ENCODE measurements around the gene PLA2G15. TPM values are rescaled to one million over a fixed set of nuclear protein-coding genes. Genes with fewer than 3 reads are reported as not detected.
A peak's percentile ranks its signal among the peaks of the same experiment; 100 is the strongest.

PLA2G15 gene
- total and polyA plus RNA-seq, 2 of the 13 experiments (the other 11 are each of a cell fraction or from before 2014, with no cell fraction given): 14.4 to 23.7 TPM

DNA sequence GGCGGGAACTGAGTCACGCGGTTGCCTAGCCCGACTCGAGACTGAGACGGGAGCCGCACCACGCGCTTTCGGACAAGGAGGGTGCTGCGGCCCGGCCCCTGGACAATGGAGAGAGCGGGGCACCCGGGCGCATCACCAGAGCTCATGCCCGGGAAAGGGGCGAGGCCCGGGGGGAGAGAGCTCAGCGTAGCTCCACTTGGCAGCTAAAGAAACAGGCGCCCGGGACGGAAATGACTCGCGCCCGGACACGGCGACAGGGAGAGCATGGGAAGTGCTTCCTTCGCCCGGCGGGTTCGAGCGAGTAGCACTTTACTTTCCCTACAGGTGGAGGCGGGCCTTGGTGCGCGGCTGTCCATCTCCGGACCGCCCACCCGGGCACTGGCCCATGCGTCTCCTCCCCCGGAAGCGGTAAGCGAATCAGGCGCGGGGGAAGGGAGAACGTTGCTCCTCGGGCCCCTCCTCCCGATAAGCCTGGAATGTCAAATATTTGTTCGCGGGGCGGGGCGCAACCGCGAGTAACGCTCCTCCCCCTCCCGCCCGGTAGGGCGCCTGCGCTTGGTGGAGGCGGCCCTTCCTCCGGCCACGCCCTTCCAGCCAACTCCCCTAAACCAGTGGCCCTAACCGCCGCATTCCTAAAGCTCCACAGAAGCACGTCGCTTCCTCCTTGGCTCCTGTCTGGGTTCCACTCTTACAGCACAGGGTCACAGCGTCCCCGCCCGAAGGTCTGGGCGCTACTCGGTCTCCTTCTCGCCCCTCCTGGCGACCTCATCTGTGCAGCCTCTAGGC is 7.7 kb upstream of the PLA2G15 start (continued):
- TF ChIP-seq, protein P1, sequence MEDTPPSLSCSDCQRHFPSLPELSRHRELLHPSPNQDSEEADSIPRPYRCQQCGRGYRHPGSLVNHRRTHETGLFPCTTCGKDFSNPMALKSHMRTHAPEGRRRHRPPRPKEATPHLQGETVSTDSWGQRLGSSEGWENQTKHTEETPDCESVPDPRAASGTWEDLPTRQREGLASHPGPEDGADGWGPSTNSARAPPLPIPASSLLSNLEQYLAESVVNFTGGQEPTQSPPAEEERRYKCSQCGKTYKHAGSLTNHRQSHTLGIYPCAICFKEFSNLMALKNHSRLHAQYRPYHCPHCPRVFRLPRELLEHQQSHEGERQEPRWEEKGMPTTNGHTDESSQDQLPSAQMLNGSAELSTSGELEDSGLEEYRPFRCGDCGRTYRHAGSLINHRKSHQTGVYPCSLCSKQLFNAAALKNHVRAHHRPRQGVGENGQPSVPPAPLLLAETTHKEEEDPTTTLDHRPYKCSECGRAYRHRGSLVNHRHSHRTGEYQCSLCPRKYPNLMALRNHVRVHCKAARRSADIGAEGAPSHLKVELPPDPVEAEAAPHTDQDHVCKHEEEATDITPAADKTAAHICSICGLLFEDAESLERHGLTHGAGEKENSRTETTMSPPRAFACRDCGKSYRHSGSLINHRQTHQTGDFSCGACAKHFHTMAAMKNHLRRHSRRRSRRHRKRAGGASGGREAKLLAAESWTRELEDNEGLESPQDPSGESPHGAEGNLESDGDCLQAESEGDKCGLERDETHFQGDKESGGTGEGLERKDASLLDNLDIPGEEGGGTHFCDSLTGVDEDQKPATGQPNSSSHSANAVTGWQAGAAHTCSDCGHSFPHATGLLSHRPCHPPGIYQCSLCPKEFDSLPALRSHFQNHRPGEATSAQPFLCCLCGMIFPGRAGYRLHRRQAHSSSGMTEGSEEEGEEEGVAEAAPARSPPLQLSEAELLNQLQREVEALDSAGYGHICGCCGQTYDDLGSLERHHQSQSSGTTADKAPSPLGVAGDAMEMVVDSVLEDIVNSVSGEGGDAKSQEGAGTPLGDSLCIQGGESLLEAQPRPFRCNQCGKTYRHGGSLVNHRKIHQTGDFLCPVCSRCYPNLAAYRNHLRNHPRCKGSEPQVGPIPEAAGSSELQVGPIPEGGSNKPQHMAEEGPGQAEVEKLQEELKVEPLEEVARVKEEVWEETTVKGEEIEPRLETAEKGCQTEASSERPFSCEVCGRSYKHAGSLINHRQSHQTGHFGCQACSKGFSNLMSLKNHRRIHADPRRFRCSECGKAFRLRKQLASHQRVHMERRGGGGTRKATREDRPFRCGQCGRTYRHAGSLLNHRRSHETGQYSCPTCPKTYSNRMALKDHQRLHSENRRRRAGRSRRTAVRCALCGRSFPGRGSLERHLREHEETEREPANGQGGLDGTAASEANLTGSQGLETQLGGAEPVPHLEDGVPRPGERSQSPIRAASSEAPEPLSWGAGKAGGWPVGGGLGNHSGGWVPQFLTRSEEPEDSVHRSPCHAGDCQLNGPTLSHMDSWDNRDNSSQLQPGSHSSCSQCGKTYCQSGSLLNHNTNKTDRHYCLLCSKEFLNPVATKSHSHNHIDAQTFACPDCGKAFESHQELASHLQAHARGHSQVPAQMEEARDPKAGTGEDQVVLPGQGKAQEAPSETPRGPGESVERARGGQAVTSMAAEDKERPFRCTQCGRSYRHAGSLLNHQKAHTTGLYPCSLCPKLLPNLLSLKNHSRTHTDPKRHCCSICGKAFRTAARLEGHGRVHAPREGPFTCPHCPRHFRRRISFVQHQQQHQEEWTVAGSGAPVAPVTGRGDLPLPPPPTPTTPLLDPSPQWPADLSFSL (CRISPR knock-in tag; IDR thresholded peaks at IDR 0.05): no peak
- TF ChIP-seq GABPA (IDR thresholded peaks at IDR 0.05; ENCODE audit: low read depth, low read length) (no peak), GABPA (CRISPR knock-in tag; IDR thresholded peaks at IDR 0.05; ENCODE audit: low read depth) (peak; percentile 86), HNF4A (CRISPR knock-in tag; IDR thresholded peaks at IDR 0.05) (peak; percentile 45), MAFF (IDR thresholded peaks at IDR 0.05; ENCODE audit: low read depth, low read length) (no peak), ZNF589 (CRISPR knock-in tag; conservative IDR thresholded peaks at IDR 0.05) (peak; percentile 94; the same call in 1 of the 2 replicates), MAF1 (CRISPR knock-in tag; IDR thresholded peaks at IDR 0.05; ENCODE audit: borderline replicate concordance) (peak; percentile 72; the same call in 1 of the 2 replicates), GATAD1 (CRISPR knock-in tag; IDR thresholded peaks at IDR 0.05) (peak; percentile 41; the same call in 1 of the 2 replicates), ZNF768 (CRISPR knock-in tag; IDR thresholded peaks at IDR 0.05) (peak; percentile 70; the same call in 1 of the 2 replicates), PCBP1 (IDR thresholded peaks at IDR 0.05; ENCODE audit: borderline replicate concordance, low read depth, low read length) (peak; percentile 80; the same call in 1 of the 2 replicates), IKZF1 (IDR thresholded peaks at IDR 0.05) (no peak)
- TF ChIP-seq, protein P2, sequence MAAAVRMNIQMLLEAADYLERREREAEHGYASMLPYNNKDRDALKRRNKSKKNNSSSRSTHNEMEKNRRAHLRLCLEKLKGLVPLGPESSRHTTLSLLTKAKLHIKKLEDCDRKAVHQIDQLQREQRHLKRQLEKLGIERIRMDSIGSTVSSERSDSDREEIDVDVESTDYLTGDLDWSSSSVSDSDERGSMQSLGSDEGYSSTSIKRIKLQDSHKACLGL (CRISPR knock-in tag; IDR thresholded peaks at IDR 0.05): peak; percentile 23; the same call in 1 of the 2 replicates
- TF ChIP-seq, protein P3, sequence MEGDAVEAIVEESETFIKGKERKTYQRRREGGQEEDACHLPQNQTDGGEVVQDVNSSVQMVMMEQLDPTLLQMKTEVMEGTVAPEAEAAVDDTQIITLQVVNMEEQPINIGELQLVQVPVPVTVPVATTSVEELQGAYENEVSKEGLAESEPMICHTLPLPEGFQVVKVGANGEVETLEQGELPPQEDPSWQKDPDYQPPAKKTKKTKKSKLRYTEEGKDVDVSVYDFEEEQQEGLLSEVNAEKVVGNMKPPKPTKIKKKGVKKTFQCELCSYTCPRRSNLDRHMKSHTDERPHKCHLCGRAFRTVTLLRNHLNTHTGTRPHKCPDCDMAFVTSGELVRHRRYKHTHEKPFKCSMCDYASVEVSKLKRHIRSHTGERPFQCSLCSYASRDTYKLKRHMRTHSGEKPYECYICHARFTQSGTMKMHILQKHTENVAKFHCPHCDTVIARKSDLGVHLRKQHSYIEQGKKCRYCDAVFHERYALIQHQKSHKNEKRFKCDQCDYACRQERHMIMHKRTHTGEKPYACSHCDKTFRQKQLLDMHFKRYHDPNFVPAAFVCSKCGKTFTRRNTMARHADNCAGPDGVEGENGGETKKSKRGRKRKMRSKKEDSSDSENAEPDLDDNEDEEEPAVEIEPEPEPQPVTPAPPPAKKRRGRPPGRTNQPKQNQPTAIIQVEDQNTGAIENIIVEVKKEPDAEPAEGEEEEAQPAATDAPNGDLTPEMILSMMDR (CRISPR knock-in tag; IDR thresholded peaks at IDR 0.05): peak; percentile 10; the same call in 1 of the 2 replicates
- TF ChIP-seq, protein P4, sequence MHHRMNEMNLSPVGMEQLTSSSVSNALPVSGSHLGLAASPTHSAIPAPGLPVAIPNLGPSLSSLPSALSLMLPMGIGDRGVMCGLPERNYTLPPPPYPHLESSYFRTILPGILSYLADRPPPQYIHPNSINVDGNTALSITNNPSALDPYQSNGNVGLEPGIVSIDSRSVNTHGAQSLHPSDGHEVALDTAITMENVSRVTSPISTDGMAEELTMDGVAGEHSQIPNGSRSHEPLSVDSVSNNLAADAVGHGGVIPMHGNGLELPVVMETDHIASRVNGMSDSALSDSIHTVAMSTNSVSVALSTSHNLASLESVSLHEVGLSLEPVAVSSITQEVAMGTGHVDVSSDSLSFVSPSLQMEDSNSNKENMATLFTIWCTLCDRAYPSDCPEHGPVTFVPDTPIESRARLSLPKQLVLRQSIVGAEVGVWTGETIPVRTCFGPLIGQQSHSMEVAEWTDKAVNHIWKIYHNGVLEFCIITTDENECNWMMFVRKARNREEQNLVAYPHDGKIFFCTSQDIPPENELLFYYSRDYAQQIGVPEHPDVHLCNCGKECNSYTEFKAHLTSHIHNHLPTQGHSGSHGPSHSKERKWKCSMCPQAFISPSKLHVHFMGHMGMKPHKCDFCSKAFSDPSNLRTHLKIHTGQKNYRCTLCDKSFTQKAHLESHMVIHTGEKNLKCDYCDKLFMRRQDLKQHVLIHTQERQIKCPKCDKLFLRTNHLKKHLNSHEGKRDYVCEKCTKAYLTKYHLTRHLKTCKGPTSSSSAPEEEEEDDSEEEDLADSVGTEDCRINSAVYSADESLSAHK (CRISPR knock-in tag; IDR thresholded peaks at IDR 0.05; ENCODE audit: borderline replicate concordance): no peak
- TF ChIP-seq, protein P5, sequence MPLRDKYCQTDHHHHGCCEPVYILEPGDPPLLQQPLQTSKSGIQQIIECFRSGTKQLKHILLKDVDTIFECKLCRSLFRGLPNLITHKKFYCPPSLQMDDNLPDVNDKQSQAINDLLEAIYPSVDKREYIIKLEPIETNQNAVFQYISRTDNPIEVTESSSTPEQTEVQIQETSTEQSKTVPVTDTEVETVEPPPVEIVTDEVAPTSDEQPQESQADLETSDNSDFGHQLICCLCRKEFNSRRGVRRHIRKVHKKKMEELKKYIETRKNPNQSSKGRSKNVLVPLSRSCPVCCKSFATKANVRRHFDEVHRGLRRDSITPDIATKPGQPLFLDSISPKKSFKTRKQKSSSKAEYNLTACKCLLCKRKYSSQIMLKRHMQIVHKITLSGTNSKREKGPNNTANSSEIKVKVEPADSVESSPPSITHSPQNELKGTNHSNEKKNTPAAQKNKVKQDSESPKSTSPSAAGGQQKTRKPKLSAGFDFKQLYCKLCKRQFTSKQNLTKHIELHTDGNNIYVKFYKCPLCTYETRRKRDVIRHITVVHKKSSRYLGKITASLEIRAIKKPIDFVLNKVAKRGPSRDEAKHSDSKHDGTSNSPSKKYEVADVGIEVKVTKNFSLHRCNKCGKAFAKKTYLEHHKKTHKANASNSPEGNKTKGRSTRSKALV (CRISPR knock-in tag; IDR thresholded peaks at IDR 0.05): peak; percentile 76

Data from HepG2 (cell line).